ENCODE measurements around the gene DPP6. TPM values are rescaled to one million over a fixed set of nuclear protein-coding genes. Genes with fewer than 3 reads are reported as not detected.

The DPP6 gene
- polyA plus RNA-seq, 3 donors, result 0.06 to 0.68 TPM; not detected in 1

GRCh38 chr7:154680894-154681659 lies 628.9 kb downstream of the DPP6 start:
- 59 to 82% (median 68%) methylated on average over 18 of the region's 18 CpGs for WGBS, 3 donors
- H3K27ac ChIP-seq (ENCODE audit: low read depth, low read length), result no peak overlapping the region

DNA sequence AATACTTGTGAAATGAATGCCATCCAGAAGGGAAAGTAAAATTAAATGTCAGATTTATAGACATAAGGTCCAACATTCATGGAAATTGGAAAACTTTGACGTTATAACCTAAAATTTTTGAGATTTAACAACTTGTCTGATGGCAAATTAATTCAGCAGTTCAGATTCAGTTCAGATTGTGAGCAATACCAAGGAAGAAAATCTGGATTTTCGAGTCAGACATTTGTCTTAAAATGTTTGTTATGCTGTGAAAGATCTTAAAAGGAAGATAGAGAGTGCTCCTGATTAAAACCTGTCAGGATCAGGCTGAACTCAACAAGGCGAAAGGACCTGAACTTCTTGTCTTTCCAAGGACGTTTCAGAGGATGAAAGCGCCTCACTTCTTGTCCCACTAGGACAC lies 629.8 kb downstream of the DPP6 start:
- no peak overlapping the region for H3K27ac ChIP-seq (ENCODE audit: low read depth, low read length)
- WGBS, 3 donors, result 71 to 76% (median 76%) methylated on average over 5 of the region's 5 CpGs

- WGBS, 3 donors, result 34 to 52% (median 50%) methylated on average over 10 of the region's 10 CpGs
- no peak overlapping the region for H3K27ac ChIP-seq (ENCODE audit: low read depth, low read length)
Observed at GRCh38 chr7:154684666-154685563, 632.7 kb downstream of the DPP6 start.

DNA sequence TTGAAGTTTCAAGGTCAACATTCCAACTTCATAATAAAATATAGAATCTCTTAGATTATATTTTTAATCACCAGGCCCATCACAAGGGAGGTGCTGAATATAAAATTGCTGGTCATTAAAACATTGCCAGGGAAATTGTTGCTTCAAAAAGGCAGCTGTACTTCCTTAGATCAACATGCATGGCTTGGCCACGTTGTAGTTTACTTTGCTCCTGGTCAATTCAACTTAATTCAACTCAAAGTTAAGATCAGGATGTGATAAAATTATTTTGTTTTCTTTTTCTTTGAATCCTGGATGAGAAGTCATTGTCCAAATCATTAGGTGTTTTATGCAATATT lies 633.3 kb downstream of the DPP6 start:
- WGBS, 3 donors, result 34 to 43% (median 42%) methylated on average over 1 of the region's 1 CpG

DNA sequence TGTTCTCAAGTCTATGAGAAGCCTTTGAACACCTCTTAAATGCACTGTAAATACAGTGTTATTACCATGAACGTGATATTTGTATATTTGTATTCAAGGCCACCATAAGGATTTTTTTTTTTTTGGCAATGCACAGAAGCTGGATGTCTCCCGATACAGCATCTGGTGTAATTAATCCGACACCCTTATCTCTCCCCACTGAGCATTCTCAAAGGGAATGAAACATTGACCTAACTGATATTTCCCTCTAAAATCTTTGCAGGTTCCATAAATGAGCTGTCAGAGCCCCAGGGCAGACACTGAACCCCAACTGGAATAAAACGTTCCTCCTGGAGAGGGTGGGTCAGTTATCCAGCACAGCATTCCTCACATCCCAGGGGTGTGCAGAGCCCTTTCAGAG lies 634.1 kb downstream of the DPP6 start:
- WGBS, 3 donors, result 59 to 61% (median 59%) methylated on average over 4 of the region's 4 CpGs
- no peak overlapping the region for H3K27ac ChIP-seq (ENCODE audit: low read depth, low read length)

More for the DNA sequence above, 633.3 kb downstream of the DPP6 start:
- H3K27ac ChIP-seq (ENCODE audit: low read depth, low read length), result no peak overlapping the region

GRCh38 chr7:154688952-154689351 lies 636.8 kb downstream of the DPP6 start:
- WGBS, 3 donors, result 81 to 84% (median 83%) methylated on average over 3 of the region's 3 CpGs
- H3K27ac ChIP-seq (ENCODE audit: low read depth, low read length), result no peak overlapping the region

GRCh38 chr7:154690411-154690810 lies 638.2 kb downstream of the DPP6 start:
- H3K27ac ChIP-seq (ENCODE audit: low read depth, low read length), result no peak overlapping the region
- 75 to 94% (median 80%) methylated on average over 3 of the region's 3 CpGs for WGBS, 3 donors

DNA sequence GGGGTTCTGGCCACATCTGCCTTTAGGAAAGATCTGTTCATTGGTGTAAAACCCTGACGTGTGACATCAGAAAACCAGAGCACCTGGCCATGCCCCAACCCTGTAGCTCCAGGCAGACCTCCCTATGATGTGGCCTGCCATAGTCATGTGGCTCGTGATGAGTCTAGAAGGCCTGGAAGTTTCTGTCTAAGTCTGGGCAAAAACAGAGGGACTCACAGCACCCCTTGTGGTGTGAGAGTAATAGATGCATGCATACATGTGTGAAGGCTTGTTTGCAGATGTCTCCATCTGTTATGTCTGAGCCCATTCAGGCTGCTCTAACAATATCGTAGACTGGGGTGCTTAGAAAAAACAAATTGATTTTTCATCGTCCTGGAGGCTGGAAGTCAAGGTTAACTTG lies 641.5 kb downstream of the DPP6 start:
- WGBS, 3 donors, result 74 to 82% (median 81%) methylated on average over 4 of the region's 4 CpGs
- H3K27ac ChIP-seq (ENCODE audit: low read depth, low read length), result no peak overlapping the region

DNA sequence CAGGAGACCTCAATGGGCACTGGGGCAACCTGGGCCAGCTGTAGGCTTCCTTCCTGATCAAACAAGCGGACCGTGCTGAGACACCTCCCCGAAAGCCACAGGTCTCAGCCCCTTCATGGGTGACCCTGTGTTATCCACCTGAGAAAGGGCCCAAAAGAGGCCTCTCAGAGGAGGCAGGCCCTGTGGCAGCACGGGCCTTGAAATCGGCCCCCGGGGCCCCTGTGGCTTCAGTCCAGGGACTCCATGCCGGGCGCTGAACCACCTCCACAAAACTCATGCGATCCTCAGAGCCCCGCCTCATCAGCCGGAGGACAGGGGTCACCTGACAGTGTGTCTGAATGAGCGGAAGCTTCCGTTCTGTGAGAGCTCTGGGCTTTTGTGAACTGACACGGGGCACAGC lies 643.6 kb downstream of the DPP6 start:
- WGBS, 3 donors, result 88 to 92% (median 90%) methylated on average over 14 of the region's 14 CpGs
- no peak overlapping the region for H3K27ac ChIP-seq (ENCODE audit: low read depth, low read length)

DNA sequence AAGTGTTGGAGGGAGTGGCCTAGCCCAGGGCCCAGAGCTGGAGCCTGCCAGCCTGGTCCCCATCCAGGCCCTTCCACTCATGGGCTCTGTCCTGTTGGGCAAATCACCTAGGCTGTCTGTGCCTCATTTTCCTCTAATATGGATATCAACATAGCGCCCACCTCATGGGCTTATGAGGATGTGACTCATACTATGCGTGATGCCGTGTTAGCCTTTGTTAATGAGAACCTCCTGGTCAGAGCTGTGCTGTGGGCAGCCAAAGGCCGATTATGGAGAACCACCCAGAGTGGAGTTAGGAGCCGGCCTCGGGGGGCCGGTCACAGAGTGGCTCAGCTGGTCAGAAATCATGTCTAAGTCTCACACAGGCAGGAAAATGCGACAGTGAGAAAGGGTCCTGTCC lies 644.4 kb downstream of the DPP6 start:
- no peak overlapping the region for H3K27ac ChIP-seq (ENCODE audit: low read depth, low read length)
- 89 to 92% (median 91%) methylated on average over 8 of the region's 8 CpGs for WGBS, 3 donors

DNA sequence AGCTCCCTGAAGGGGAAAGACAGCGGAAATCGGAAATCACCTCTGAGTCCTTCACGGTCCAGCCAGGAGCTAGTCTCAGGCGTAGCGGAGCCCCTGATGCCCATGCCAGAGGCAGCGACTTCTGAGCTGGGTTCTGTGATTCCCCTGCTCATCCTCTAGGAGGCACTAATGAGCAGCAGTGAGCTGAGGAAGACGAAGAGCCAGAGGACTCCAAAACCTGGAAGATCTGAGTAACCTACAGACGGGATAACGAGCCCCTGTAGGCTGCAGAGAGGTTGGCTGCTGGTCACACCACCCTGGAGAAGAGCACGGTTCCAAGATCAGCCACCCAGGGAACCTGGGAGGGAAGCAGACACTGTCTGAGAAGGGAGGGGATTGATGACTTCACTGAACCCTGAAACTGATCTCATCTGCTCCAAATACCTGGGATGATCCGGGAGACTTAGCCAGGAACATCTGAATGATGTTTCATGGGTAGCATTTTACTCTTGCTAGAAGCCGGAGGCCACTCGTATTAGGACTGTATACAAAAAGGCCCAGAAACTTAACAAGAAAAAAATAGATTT lies 646.6 kb downstream of the DPP6 start:
- no peak overlapping the region for H3K27ac ChIP-seq (ENCODE audit: low read depth, low read length)
- 33 to 51% (median 50%) methylated on average over 13 of the region's 13 CpGs for WGBS, 3 donors

DNA sequence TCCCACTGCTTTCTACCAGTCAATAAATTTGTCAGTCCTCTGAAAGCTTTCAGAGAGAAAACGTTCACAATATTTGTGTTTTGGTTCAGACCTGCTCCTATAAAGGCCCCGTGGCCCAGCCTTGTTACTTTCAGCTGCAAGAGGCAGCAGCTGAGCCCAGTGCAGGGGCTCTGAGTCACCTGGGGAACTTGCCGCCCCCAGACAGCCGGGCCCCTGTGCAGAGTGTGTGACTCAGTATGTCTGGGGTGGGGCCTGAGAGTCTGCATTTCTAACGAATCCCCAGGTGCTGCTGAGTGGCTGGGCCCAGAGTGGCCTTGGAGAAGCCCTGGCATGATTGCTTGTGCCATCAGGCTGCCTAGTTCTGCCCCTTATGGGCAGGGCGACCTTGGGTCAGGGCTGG lies 647.2 kb downstream of the DPP6 start:
- H3K27ac ChIP-seq (ENCODE audit: low read depth, low read length), result no peak overlapping the region
- 64 to 70% (median 68%) methylated on average over 6 of the region's 6 CpGs for WGBS, 3 donors

- H3K27ac ChIP-seq (ENCODE audit: low read depth, low read length), result no peak overlapping the region
- WGBS, 3 donors, result 43 to 71% (median 69%) methylated on average over 6 of the region's 6 CpGs
Observed at GRCh38 chr7:154709840-154710520, 657.8 kb downstream of the DPP6 start.

- H3K27ac ChIP-seq (ENCODE audit: low read depth, low read length), result no peak overlapping the region
- 58 to 69% (median 67%) methylated on average over 5 of the region's 5 CpGs for WGBS, 3 donors
Observed at GRCh38 chr7:154720016-154720415, 667.8 kb downstream of the DPP6 start.

GRCh38 chr7:154721086-154721485 lies 668.9 kb downstream of the DPP6 start:
- no peak overlapping the region for H3K27ac ChIP-seq (ENCODE audit: low read depth, low read length)
- 75 to 85% (median 77%) methylated on average over 7 of the region's 7 CpGs for WGBS, 3 donors

GRCh38 chr7:154726368-154726767 lies 674.2 kb downstream of the DPP6 start:
- H3K27ac ChIP-seq (ENCODE audit: low read depth, low read length), result no peak overlapping the region
- 75 to 90% (median 82%) methylated on average over 4 of the region's 4 CpGs for WGBS, 3 donors

GRCh38 chr7:154729056-154729455 lies 676.9 kb downstream of the DPP6 start:
- WGBS, 3 donors, result 55 to 78% (median 56%) methylated on average over 3 of the region's 3 CpGs
- H3K27ac ChIP-seq (ENCODE audit: low read depth, low read length), result no peak overlapping the region

GRCh38 chr7:154735766-154736165 lies 683.6 kb downstream of the DPP6 start:
- 85 to 88% (median 87%) methylated on average over 3 of the region's 3 CpGs for WGBS, 3 donors
- H3K27ac ChIP-seq (ENCODE audit: low read depth, low read length), result no peak overlapping the region

GRCh38 chr7:154736389-154736788 lies 684.2 kb downstream of the DPP6 start:
- WGBS, 3 donors, result 75 to 86% (median 80%) methylated on average over 3 of the region's 3 CpGs
- no peak overlapping the region for H3K27ac ChIP-seq (ENCODE audit: low read depth, low read length)
